ENCODE results near the gene HYAL1. TPM values are rescaled to one million over a fixed set of nuclear protein-coding genes. Genes with fewer than 3 reads are reported as not detected.

HYAL1 gene
- total RNA-seq, 2 donors from 2014 or later: 0.39 TPM; not detected in 1

GRCh38 chr3:50302095-50303012 lies 1.0 kb downstream of the HYAL1 start:
- Mint-ChIP-seq H3K27ac (no peak overlapping the region), H3K36me3 (peaks cover 0 to 4% of the 10 kb centered on the region in 2 donors), H3K9me3 (no peaks in the 10 kb centered on the region)

DNA sequence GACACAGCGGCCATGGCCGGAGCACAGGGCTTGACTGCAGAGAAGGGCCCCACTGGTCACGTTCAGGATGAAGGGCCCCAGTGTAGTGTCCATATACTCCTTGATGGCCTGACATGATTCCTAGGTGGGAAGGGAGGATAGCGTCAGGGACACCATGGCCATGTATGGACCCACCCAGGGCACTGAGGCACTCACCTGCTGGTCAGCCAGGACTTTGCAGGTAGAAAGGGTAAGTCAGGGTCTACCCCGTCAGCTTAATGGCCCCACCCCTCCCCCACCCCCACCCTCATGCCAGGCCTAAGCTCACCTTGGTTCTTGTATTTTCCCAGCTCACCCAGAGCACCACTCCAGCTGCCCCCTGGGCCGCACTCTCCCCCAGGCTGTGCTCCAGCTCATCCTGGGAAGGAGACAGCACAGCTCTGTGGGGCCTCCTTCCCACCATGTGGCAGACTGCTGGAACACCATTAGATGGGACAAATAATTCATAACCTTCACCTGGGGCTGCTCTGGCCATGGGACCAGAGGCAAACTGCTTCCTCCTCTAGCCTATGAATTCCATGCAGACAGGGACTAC lies 2.6 kb downstream of the HYAL1 start:
- Mint-ChIP-seq H3K9me3 (no peaks in the 10 kb centered on the region), H3K36me3 (peaks cover 0 to 4% of the 10 kb centered on the region in 2 donors), H3K27ac (peak overlapping the region in 1 of 2 donors; percentile 89)
- DNase-seq (ENCODE audit: low spot score in 2 of 2) (no peak), ATAC-seq (no peak)

More at GRCh38 chr3:50302095-50303012, 1.0 kb downstream of the HYAL1 start:
- ATAC-seq (no peak), DNase-seq (ENCODE audit: low spot score in 2 of 2) (no peak)

GRCh38 chr3:50299929-50300680 lies 3.3 kb downstream of the HYAL1 start:
- peaks cover 0 to 4% of the 10 kb centered on the region in 2 donors for H3K36me3 Mint-ChIP-seq
- peak overlapping the region; percentile 89 for H3K27ac Mint-ChIP-seq
- ATAC-seq (peak in 1 of 2 donors; percentile 52), DNase-seq (ENCODE audit: low spot score in 2 of 2) (no peak)
- no peaks in the 10 kb centered on the region for H3K9me3 Mint-ChIP-seq

DNA sequence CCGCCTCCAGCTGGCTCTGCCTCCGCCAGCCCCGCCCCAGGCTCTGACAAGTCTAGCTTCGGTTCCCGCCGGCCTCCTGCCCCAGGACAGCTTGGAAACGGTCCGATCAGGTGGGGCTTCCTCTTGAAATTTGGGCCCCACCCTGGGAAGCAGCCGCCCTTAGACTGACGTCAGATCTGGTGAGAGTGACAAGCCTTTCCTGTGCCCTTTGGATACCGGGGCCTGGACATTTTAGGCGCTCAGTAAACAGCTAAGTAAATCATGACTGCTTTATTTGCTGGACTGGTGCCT lies 3.8 kb downstream of the HYAL1 start:
- DNase-seq (ENCODE audit: low spot score in 2 of 2) (no peak), ATAC-seq (no peak)
- peaks cover 0 to 4% of the 10 kb centered on the region in 2 donors for H3K36me3 Mint-ChIP-seq

GRCh38 chr3:50298836-50299637 lies 4.3 kb downstream of the HYAL1 start, which contains the start of the genes HYAL3 and NAA80:
Gene HYAL3 (minus strand): TSS chr3:50299405. CDS start chr3:50295602, 3,803 bp downstream.
Gene NAA80 (minus strand): TSS chr3:50299405. CDS start chr3:50297463, 1,942 bp downstream.
- peak within 1 kb of the TSS; percentile 89 to 99 for H3K27ac Mint-ChIP-seq
- peak; percentile 83 to 90 for ATAC-seq
- peak; percentile 98 to 99 for DNase-seq (ENCODE audit: low spot score in 2 of 2)
- no peaks in the 10 kb centered on the region for H3K9me3 Mint-ChIP-seq
- peaks cover 0 to 4% of the 10 kb centered on the region in 2 donors for H3K36me3 Mint-ChIP-seq

More for the DNA sequence above, 3.8 kb downstream of the HYAL1 start:
- Mint-ChIP-seq H3K27ac (peak overlapping the region; percentile 89), H3K9me3 (no peaks in the 10 kb centered on the region)

GRCh38 chr3:50297896-50298725 lies 5.3 kb downstream of the HYAL1 start:
- no peak for ATAC-seq
- Mint-ChIP-seq H3K9me3 (no peaks in the 10 kb centered on the region), H3K27ac (peak overlapping the region; percentile 44 to 89), H3K36me3 (peaks cover 0 to 4% of the 10 kb centered on the region in 2 donors)
- no peak for DNase-seq (ENCODE audit: low spot score in 2 of 2)

DNA sequence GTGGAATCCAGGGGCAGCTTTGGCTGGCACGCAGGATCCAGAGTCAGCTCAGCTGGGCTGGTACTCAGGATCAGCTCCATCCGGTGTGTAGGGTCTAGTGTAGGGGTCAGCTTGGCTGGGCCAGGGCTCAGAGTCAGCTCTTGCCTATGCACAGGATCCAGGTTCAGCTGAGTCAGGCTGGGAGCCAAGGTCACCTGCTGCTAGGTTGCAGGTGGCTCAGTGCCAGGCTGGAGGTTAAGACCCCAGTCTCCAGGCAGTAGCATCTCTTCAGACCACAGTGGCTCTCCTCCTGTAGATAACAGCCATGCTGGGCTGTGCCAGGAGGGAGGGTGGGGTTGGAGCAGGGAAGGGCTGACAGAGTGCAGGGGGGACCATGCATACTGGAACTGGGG lies 6.0 kb downstream of the HYAL1 start:
- peaks cover 0 to 8% of the 10 kb centered on the region in 2 donors for H3K36me3 Mint-ChIP-seq

DNA sequence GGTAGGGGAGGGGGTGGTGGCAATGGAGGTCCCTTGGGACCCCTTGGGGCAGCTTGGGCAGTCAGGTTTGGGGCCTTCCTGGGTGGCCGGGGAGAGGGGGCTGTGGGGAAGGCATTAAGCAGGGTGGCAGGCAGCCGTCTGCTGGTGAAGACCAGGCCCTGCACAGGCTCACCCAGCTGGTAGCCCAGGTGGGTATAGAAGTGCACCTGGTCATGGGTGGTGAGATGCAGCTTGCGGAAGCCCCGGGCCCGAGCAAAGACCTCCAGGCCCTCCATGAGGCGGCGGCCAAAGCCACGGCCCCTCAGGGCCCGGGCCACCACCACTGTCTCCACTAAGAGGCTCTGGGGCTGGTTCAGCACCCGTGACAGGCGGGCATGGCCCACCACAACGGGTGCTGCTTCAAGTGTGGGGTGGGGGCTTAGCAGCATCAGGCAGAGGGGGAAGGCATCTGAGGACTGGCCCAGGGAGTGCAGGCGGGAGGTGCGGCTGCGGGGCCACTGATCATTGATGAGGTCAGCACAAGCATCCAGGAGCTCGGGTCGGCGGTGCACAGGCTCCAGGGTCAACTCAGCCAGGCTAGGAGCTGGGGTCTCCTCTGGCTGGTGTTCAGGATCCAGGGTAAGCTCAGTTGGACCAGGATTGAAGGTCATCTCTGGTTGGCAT lies 6.5 kb downstream of the HYAL1 start:
- DNase-seq (ENCODE audit: low spot score in 2 of 2) (no peak), ATAC-seq (no peak)
- Mint-ChIP-seq H3K9me3 (no peaks in the 10 kb centered on the region), H3K36me3 (peaks cover 0 to 9% of the 10 kb centered on the region in 2 donors), H3K27ac (peak overlapping the region in 1 of 2 donors; percentile 60)

More for the DNA sequence above, 6.0 kb downstream of the HYAL1 start:
- DNase-seq (ENCODE audit: low spot score in 2 of 2) (no peak), ATAC-seq (no peak)
- Mint-ChIP-seq H3K9me3 (no peaks in the 10 kb centered on the region), H3K27ac (no peak overlapping the region)

DNA sequence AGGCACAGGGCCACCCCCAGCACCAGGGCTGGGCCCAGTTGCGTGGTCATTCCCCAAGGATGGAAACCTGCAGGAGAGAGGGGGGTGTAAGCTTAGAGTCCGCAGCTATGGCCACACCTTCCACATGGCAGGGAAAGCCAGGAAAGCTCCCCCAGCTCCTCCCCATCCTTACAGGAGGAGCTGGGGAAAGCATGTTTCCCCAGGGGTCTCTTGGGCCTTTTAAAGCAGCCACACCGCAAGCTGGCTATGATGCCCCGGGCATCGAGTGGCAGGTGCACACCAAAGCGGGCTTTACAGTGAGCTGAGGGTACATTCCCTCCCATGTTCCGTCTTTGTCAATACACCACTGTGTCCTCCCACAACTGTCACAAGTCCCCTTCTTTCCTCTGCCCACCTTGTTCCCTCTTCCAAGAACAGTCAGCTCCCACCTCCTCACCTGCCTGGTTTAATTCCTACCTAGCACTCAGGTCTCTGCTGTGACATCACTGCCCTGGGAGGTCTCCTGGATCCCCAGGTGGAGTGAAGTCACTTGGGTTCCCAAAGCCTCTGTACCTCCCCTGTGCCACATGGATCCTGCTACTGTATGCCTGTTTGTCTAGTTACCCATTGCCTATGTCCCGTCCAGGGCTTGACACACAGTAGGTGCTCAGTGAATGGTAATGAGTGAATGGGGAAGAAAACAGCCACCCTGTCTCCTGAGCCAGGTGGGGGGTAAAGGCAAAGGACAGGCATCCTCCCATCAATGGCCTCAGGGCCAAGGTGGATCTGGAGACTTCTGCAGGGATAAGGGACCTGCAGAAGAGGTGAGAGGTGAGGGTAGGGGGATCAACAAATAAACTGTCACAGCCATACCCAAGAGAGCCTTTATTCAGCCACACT lies 7.6 kb downstream of the HYAL1 start:
- H3K9me3 Mint-ChIP-seq: no peaks in the 10 kb centered on the region
- no peak for DNase-seq (ENCODE audit: low spot score in 2 of 2)
- H3K27ac Mint-ChIP-seq: peak overlapping the region in 1 of 2 donors; percentile 31
- no peak for ATAC-seq
- peaks cover 9 to 17% of the 10 kb centered on the region in 2 donors for H3K36me3 Mint-ChIP-seq

GRCh38 chr3:50294492-50295403 lies 8.6 kb downstream of the HYAL1 start:
- Mint-ChIP-seq H3K36me3 (peaks cover 9 to 17% of the 10 kb centered on the region in 2 donors), H3K27ac (no peak overlapping the region), H3K9me3 (no peaks in the 10 kb centered on the region)
- ATAC-seq (no peak), DNase-seq (ENCODE audit: low spot score in 2 of 2) (no peak)

- no peak overlapping the region for H3K27ac Mint-ChIP-seq
- H3K9me3 Mint-ChIP-seq: no peaks in the 10 kb centered on the region
- H3K36me3 Mint-ChIP-seq: peaks cover 9 to 16% of the 10 kb centered on the region in 2 donors
- ATAC-seq (no peak), DNase-seq (ENCODE audit: low spot score in 2 of 2) (no peak)
These were observed 9.3 kb downstream of the HYAL1 start for GRCh38 chr3:50294089-50294488.

- ATAC-seq (no peak), DNase-seq (ENCODE audit: low spot score in 2 of 2) (no peak)
- Mint-ChIP-seq H3K9me3 (no peaks in the 10 kb centered on the region), H3K36me3 (peaks cover 9 to 13% of the 10 kb centered on the region in 2 donors), H3K27ac (peak overlapping the region; percentile 94 to 97)
These were observed 10.1 kb downstream of the HYAL1 start for GRCh38 chr3:50293079-50293801.

All from activated naive CD4-positive, alpha-beta T cell treated with anti-CD3 and anti-CD28 coated beads, Interleukin-2, amount 50 U/mL, for 72 hours (primary cell).